Activated B cell treated with CpG ODN at 0.5 μM for 24 hours (primary cell): ENCODE results near the gene MIEF1. TPM values are rescaled to one million over a fixed set of nuclear protein-coding genes. Genes with fewer than 3 reads are reported as not detected.

Experiments
- ATAC-seq: fragments of 200-7000 bp; cut with Tn5 transposase; one replicate; pipeline ENCODE4 v1.10.0; 2021; ENCODE audit warnings: low read depth, mild to moderate bottlenecking, moderate library complexity
- CTCF ChIA-PET: fragments of 350-600 bp; sonication (Branson Sonifier 250); formaldehyde crosslinking; loops from one replicate; lab custom pipeline; 2021; ENCODE audit warnings: antibody characterized with exemption; lab: Charles Lee
- POLR2A ChIA-PET: fragments of 350-600 bp; sonication (Branson Sonifier 250); formaldehyde crosslinking; loops from one replicate; lab custom pipeline; 2021; ENCODE audit warnings: antibody characterized with exemption; lab: Charles Lee
- DNase-seq: peaks from one replicate; pipeline ENCODE4 v3.0.0; 2022
- H3K27ac Mint-ChIP-seq: one replicate; pipeline ENCODE4 v1.8.0; 2020; ENCODE audit warnings: mixed read lengths
- H3K27me3 Mint-ChIP-seq: one replicate; pipeline ENCODE4 v1.8.0; 2021; ENCODE audit warnings: mixed read lengths
- H3K36me3 Mint-ChIP-seq: one replicate; pipeline ENCODE4 v1.8.0; 2021; ENCODE audit warnings: low read depth, mixed read lengths
- H3K4me1 Mint-ChIP-seq: one replicate; pipeline ENCODE4 v1.8.0; 2021; ENCODE audit warnings: mixed read lengths
- H3K4me3 Mint-ChIP-seq: one replicate; pipeline ENCODE4 v1.8.0; 2020; ENCODE audit warnings: mild to moderate bottlenecking, mixed read lengths
- H3K9me3 Mint-ChIP-seq: one replicate; pipeline ENCODE4 v1.8.0; 2020; ENCODE audit warnings: mixed read lengths
- intact Hi-C: fragments of 100-400 bp; cut with micrococcal nuclease; formaldehyde crosslinking; loops from one replicate; pipeline ENCODE4 v1.15.1; 2024
- total RNA-seq: library from RNA; stranded (reverse); gene quantifications from 2 replicates; pipeline ENCODE4 v1.2.3, GENCODE V29; 2022
- TF ChIP-seq, protein P1 (sequence below): fragments of 200-600 bp; IDR thresholded peaks from one replicate; pipeline ENCODE4 v1.8.0; 2022; ENCODE audit warnings: antibody characterized with exemption, mild to moderate bottlenecking

The MIEF1 gene
- total RNA-seq, 1 donor from 2014 or later, result 41.3 TPM

DNA sequence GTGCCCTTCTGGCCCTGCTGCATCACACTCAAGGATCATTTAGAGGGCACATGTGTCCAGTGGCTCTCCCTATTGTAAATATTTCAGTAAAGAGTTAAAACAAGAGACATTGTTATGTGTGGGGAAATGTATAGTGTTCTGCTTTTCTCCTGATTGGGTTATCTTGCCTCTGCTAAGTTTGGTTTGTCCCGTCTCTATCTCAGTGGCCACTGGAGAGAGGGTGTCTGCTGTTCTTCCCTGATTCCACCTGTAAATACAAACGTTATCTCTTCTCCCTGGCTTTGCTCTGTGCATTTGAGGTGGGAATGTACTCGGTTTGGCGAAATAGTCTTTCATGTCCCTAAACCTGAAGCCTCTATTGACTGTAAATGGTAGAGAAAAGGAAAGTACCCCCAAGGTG, 6.3 kb downstream of the MIEF1 start:
- CTCF ChIA-PET, result no interaction called here
- Mint-ChIP-seq H3K27me3 (no peaks in the 10 kb centered on the region), H3K4me3 (no peak overlapping the region), H3K4me1 (peaks cover 29% of the 10 kb centered on the region), H3K27ac (no peak overlapping the region), H3K9me3 (no peaks in the 10 kb centered on the region), H3K36me3 (peaks cover 88% of the 10 kb centered on the region)
- no peak for DNase-seq
- POLR2A ChIA-PET, result interaction anchor here (0.8 kb wide), 1 partner anchor 9 kb away, joined by 3 read pairs; no protein-coding TSS in a partner anchor
- no peak for ATAC-seq
- intact Hi-C loops, result no loop called here
- TF ChIP-seq, protein P1, sequence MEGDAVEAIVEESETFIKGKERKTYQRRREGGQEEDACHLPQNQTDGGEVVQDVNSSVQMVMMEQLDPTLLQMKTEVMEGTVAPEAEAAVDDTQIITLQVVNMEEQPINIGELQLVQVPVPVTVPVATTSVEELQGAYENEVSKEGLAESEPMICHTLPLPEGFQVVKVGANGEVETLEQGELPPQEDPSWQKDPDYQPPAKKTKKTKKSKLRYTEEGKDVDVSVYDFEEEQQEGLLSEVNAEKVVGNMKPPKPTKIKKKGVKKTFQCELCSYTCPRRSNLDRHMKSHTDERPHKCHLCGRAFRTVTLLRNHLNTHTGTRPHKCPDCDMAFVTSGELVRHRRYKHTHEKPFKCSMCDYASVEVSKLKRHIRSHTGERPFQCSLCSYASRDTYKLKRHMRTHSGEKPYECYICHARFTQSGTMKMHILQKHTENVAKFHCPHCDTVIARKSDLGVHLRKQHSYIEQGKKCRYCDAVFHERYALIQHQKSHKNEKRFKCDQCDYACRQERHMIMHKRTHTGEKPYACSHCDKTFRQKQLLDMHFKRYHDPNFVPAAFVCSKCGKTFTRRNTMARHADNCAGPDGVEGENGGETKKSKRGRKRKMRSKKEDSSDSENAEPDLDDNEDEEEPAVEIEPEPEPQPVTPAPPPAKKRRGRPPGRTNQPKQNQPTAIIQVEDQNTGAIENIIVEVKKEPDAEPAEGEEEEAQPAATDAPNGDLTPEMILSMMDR, result no peak

DNA sequence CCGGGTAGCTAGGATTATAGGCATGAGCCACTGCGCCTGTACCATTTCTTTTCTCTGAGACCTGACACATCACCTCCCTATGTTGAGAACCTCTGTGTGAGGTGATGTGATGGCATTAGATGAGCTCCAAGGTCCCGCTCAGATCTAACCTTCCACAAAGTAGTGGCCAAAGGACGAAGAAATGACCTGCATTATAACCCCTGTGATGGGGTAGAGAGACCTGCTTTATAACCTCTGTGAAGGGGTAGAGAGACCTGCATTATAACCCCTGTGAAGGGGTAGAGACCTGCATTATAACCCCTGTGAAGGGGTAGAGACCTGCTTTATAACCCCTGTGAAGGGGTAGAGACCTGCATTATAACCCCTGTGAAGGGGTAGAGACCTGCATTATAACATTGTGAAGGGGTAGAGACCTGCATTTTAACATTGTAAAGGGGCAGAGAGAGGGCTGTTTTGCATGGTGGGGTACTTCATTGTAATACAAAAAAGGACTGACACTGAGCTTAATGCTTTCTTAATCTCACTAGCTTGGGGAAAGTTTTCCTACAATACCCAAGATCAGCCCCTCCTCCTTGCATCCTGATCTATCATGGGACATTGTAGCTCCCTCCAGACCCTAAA, 8.5 kb downstream of the MIEF1 start:
- ATAC-seq (no peak), DNase-seq (no peak)
- no peaks in the 10 kb centered on the region for H3K27me3 Mint-ChIP-seq
- peaks cover 91% of the 10 kb centered on the region for H3K36me3 Mint-ChIP-seq
- no peak overlapping the region for H3K27ac Mint-ChIP-seq
- peaks cover 24% of the 10 kb centered on the region for H3K4me1 Mint-ChIP-seq
- intact Hi-C loops, result no loop called here
- ChIA-PET CTCF (interaction anchor here (1.1 to 2.4 kb wide), 4 partner anchors 14 to 20 kb away, joined by 3 to 8 read pairs (median 3); no protein-coding TSS in a partner anchor), POLR2A (interaction anchor here (1.4 to 2.0 kb wide), 2 partner anchors 9 to 18 kb away, joined by 3 to 16 read pairs; partner anchors contain the start of gene ATF4)
- TF ChIP-seq, protein P1, result no peak
- H3K9me3 Mint-ChIP-seq, result no peaks in the 10 kb centered on the region
- H3K4me3 Mint-ChIP-seq, result no peak overlapping the region

DNA sequence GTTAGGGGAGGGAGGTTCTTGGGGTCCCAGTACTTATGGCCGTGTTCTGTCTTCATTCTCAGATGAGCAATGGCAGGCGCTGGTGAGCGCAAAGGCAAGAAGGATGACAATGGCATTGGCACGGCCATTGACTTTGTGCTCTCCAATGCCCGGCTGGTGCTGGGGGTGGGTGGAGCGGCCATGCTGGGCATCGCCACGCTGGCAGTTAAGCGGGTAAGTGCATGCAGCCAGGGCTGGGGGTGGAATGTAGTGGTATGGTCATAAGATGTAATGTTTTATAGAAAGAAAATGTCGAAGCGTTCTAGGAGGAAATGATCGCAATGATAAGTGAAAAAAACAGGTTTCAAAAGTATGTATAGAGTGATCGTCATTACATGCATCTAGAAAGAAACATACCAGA, 9.1 kb downstream of the MIEF1 start:
- Mint-ChIP-seq H3K27me3 (no peaks in the 10 kb centered on the region), H3K36me3 (peaks cover 91% of the 10 kb centered on the region), H3K4me3 (no peak overlapping the region), H3K27ac (no peak overlapping the region), H3K9me3 (no peaks in the 10 kb centered on the region), H3K4me1 (peaks cover 27% of the 10 kb centered on the region)
- TF ChIP-seq, protein P1, result no peak
- POLR2A ChIA-PET, result interaction anchor here (1.4 to 2.0 kb wide), 2 partner anchors 9 to 17 kb away, joined by 3 to 16 read pairs; partner anchors contain the start of gene ATF4
- no peak for ATAC-seq
- intact Hi-C loops, result no loop called here
- CTCF ChIA-PET, result interaction anchor here (1.1 to 2.4 kb wide), 2 partner anchors 18 to 21 kb away, joined by 3 to 8 read pairs; no protein-coding TSS in a partner anchor
- no peak for DNase-seq

DNA sequence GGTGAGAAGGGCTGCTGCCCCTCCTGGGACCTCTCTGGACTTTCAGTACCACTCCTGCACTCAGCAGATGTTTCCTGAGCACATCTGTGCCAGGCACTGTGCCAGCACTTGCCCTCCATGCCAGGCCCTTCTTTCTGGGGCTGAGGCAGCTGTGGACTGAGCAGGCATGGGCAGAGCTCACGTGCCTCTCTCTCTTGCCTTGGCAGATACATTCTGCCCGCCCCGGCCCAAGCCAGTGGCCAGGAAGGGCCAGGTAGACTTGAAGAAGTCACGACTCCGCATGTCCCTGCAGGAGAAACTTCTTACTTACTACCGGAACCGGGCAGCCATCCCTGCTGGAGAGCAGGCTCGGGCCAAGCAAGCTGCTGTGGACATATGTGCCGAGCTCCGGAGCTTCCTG, 9.9 kb downstream of the MIEF1 start:
- intact Hi-C loops, result no loop called here
- Mint-ChIP-seq H3K4me3 (no peak overlapping the region), H3K36me3 (peaks cover 87% of the 10 kb centered on the region), H3K27me3 (no peaks in the 10 kb centered on the region), H3K4me1 (peaks cover 28% of the 10 kb centered on the region), H3K9me3 (no peaks in the 10 kb centered on the region), H3K27ac (no peak overlapping the region)
- ChIA-PET POLR2A (interaction anchor here (1.5 kb wide), 1 partner anchor 10 kb away, joined by 5 read pairs; the partner anchor contains the start of gene MIEF1), CTCF (no interaction called here)
- TF ChIP-seq, protein P1, result no peak
- DNase-seq, result no peak
- ATAC-seq, result no peak

DNA sequence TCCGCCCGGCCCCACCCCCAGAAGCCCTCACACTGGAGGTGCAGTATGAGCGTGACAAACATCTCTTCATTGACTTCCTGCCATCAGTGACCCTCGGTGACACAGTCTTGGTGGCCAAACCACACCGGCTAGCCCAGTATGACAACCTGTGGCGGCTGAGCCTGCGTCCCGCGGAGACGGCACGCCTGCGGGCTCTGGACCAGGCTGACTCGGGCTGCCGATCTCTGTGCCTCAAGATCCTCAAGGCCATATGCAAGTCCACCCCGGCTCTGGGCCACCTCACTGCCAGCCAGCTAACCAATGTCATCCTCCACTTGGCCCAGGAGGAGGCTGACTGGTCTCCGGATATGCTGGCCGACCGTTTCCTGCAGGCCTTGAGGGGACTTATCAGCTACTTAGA, 11.7 kb downstream of the MIEF1 start:
- POLR2A ChIA-PET, result interaction anchor here (1.0 to 1.4 kb wide), 5 partner anchors 12 to 194 kb away, joined by 3 to 5 read pairs (median 3); partner anchors contain the start of genes MIEF1 and RPL3
- intact Hi-C loops, result loop anchor here (1.0 to 2.0 kb wide), 4 partner anchors 21 to 170 kb away; partner anchors contain the start of gene TAB1

More for the DNA sequence above, 11.7 kb downstream of the MIEF1 start:
- no peak for ATAC-seq
- Mint-ChIP-seq H3K27me3 (no peaks in the 10 kb centered on the region), H3K4me3 (no peak overlapping the region), H3K4me1 (peaks cover 27% of the 10 kb centered on the region), H3K27ac (no peak overlapping the region), H3K9me3 (no peaks in the 10 kb centered on the region), H3K36me3 (peaks cover 78% of the 10 kb centered on the region)
- no peak for DNase-seq
- CTCF ChIA-PET, result interaction anchor here (1.0 to 4.9 kb wide), 14 partner anchors 12 to 523 kb away, joined by 3 to 33 read pairs (median 7); partner anchors contain the start of genes MIEF1 and TAB1
- TF ChIP-seq, protein P1, result no peak
